Astrocyte (in vitro differentiated cells and primary cell): ENCODE data around the gene ORC4. TPM values are rescaled to one million over a fixed set of nuclear protein-coding genes. Genes with fewer than 3 reads are reported as not detected.
"Not testable (repeated sequence)": the region's sequence is repeated elsewhere in the genome, so short reads cannot be mapped to it uniquely, and the experiment has no call there.

ENCODE experiments used
- DNase-seq: peaks from one replicate; pipeline ENCODE4 v3.0.0-alpha.2; 2010; ENCODE audit warnings: low read depth
- FAIRE-seq: peaks from 2 replicates; lab custom pipeline; 2011; peaks lifted over from hg19 to GRCh38; lab: Jason Lieb, UNC
- H2AFZ ChIP-seq: 2 replicates; pipeline ENCODE4 v1.6.0; 2012; ENCODE audit warnings: low read depth, low read length, inconsistent platforms
- H3K27ac ChIP-seq: 2 replicates; pipeline ENCODE4 v1.5.1; 2011; ENCODE audit warnings: low read depth, low read length, inconsistent platforms
- H3K27me3 ChIP-seq: 2 replicates; pipeline ENCODE4 v1.6.0; 2011; ENCODE audit warnings: low read length, inconsistent platforms; ENCODE audit not compliant: insufficient read depth
- H3K36me3 ChIP-seq: 2 replicates; pipeline ENCODE4 v1.5.1; 2011; ENCODE audit warnings: low read length, inconsistent platforms; ENCODE audit not compliant: insufficient read depth
- H3K4me1 ChIP-seq: 2 replicates; pipeline ENCODE4 v1.5.1; 2011; ENCODE audit warnings: low read length, inconsistent platforms; ENCODE audit not compliant: insufficient read depth
- H3K4me2 ChIP-seq: 2 replicates; pipeline ENCODE4 v1.6.0; 2012; ENCODE audit warnings: low read length, inconsistent platforms
- H3K4me3 ChIP-seq: 2 replicates; pipeline ENCODE4 v1.5.1; 2011; ENCODE audit warnings: low read depth, mild to moderate bottlenecking, low read length, inconsistent platforms; ENCODE audit not compliant: insufficient read depth
- H3K79me2 ChIP-seq: 2 replicates; pipeline ENCODE4 v1.6.0; 2012; ENCODE audit warnings: mild to moderate bottlenecking, low read length, inconsistent platforms; ENCODE audit not compliant: insufficient read depth
- H3K9ac ChIP-seq: 2 replicates; pipeline ENCODE4 v1.6.0; 2012; ENCODE audit warnings: mild to moderate bottlenecking, low read length, inconsistent platforms
- H3K9me3 ChIP-seq: 2 replicates; pipeline ENCODE4 v1.5.1; 2012; ENCODE audit warnings: low read depth, mild to moderate bottlenecking, low read length, inconsistent platforms; ENCODE audit not compliant: insufficient read depth
- H4K20me1 ChIP-seq: 2 replicates; pipeline ENCODE4 v1.6.0; 2012; ENCODE audit warnings: low read length, inconsistent platforms; ENCODE audit not compliant: insufficient read depth
- H3K27ac Mint-ChIP-seq: one replicate; pipeline ENCODE4 v1.8.0; 2021; ENCODE audit warnings: mild to moderate bottlenecking, mixed read lengths; ENCODE audit not compliant: unreplicated experiment
- H3K27me3 Mint-ChIP-seq: one replicate; pipeline ENCODE4 v1.8.0; 2021; ENCODE audit warnings: low read depth, mixed read lengths; ENCODE audit not compliant: unreplicated experiment
- H3K36me3 Mint-ChIP-seq: one replicate; pipeline ENCODE4 v1.8.0; 2021; ENCODE audit warnings: low read depth, mixed read lengths; ENCODE audit not compliant: unreplicated experiment
- H3K4me1 Mint-ChIP-seq: one replicate; pipeline ENCODE4 v1.8.0; 2021; ENCODE audit warnings: low read depth, mixed read lengths; ENCODE audit not compliant: unreplicated experiment
- H3K4me3 Mint-ChIP-seq: one replicate; pipeline ENCODE4 v1.8.0; 2021; ENCODE audit warnings: mild to moderate bottlenecking, moderate library complexity, mixed read lengths; ENCODE audit not compliant: unreplicated experiment
- H3K9me3 Mint-ChIP-seq: one replicate; pipeline ENCODE4 v1.8.0; 2021; ENCODE audit warnings: mild to moderate bottlenecking, mixed read lengths; ENCODE audit not compliant: unreplicated experiment
- CTCF ChIP-seq: IDR thresholded peaks from 2 replicates; pipeline ENCODE4 v1.5.1; 2011; ENCODE audit warnings: low read depth, mild to moderate bottlenecking, inconsistent platforms, low read length, moderate library complexity; ENCODE audit not compliant: insufficient read depth
- EZH2 ChIP-seq: IDR thresholded peaks from 2 replicates; pipeline ENCODE4 v1.6.1; 2012; ENCODE audit warnings: mild to moderate bottlenecking, low read length, inconsistent platforms; ENCODE audit not compliant: insufficient read depth
- total RNA-seq: library from RNA; stranded (reverse); gene quantifications from 2 replicates; pipeline ENCODE4 v1.2.1, GENCODE V29; 2021

Gene ORC4
- total RNA-seq, 1 donor from 2014 or later = 43.8 TPM

- no peak for DNase-seq
- Histone ChIP-seq H3K27me3 (no peaks in the 10 kb centered on the region), H3K27ac (no peak overlapping the region), H3K9me3 (no peaks in the 10 kb centered on the region), H3K4me1 (no peaks in the 10 kb centered on the region), H3K79me2 (peaks cover 98% of the 10 kb centered on the region), H3K9ac (no peak overlapping the region), H2AFZ (no peak overlapping the region), H4K20me1 (peaks cover 43% of the 10 kb centered on the region), H3K4me3 (no peak overlapping the region), H3K36me3 (no peaks in the 10 kb centered on the region), H3K4me2 (no peak overlapping the region)
- Mint-ChIP-seq H3K27me3 (no peaks in the 10 kb centered on the region), H3K36me3 (no peaks in the 10 kb centered on the region), H3K27ac (no peak overlapping the region), H3K9me3 (no peaks in the 10 kb centered on the region), H3K4me3 (no peak overlapping the region), H3K4me1 (peaks cover 10% of the 10 kb centered on the region)
- FAIRE-seq = no peak
- TF ChIP-seq CTCF (no peak), EZH2 (no peak)
Observed at GRCh38 chr2:148013876-148014275, 6.7 kb downstream of the ORC4 start.

GRCh38 chr2:148008411-148008810, 12.1 kb downstream of the ORC4 start:
- DNase-seq, H3K36me3 ChIP-seq, H3K9me3 ChIP-seq, H3K4me3 Mint-ChIP-seq, H3K27me3 ChIP-seq, FAIRE-seq, H3K4me2 ChIP-seq, H3K27me3 Mint-ChIP-seq, H2AFZ ChIP-seq, H3K4me1 ChIP-seq, H3K36me3 Mint-ChIP-seq, H3K4me1 Mint-ChIP-seq, H3K27ac ChIP-seq, H3K27ac Mint-ChIP-seq, H3K9me3 Mint-ChIP-seq, H3K9ac ChIP-seq, H3K4me3 ChIP-seq: not testable (repeated sequence)
- peaks cover 94% of the 10 kb centered on the region for H3K79me2 ChIP-seq
- H4K20me1 ChIP-seq = peaks cover 52% of the 10 kb centered on the region

- Mint-ChIP-seq H3K9me3 (peaks cover 3% of the 10 kb centered on the region), H3K4me1 (peaks cover 2% of the 10 kb centered on the region), H3K36me3 (peaks cover 3% of the 10 kb centered on the region), H3K27me3 (no peaks in the 10 kb centered on the region), H3K4me3 (no peak overlapping the region), H3K27ac (no peak overlapping the region)
- H3K27ac ChIP-seq = no peak overlapping the region
- H3K9me3 ChIP-seq = no peaks in the 10 kb centered on the region
- no peak for TF ChIP-seq EZH2
- no peak for TF ChIP-seq CTCF
- no peaks in the 10 kb centered on the region for H3K36me3 ChIP-seq
- no peak overlapping the region for H3K4me3 ChIP-seq
- H4K20me1 ChIP-seq = peaks cover 46% of the 10 kb centered on the region
- no peak for DNase-seq
- H3K9ac ChIP-seq = no peak overlapping the region
- no peak overlapping the region for H3K4me2 ChIP-seq
- no peak overlapping the region for H2AFZ ChIP-seq
- H3K27me3 ChIP-seq = no peaks in the 10 kb centered on the region
- H3K4me1 ChIP-seq = no peaks in the 10 kb centered on the region
- H3K79me2 ChIP-seq = peaks cover 88% of the 10 kb centered on the region
- no peak for FAIRE-seq
Observed at GRCh38 chr2:148007219-148007900, 13.2 kb downstream of the ORC4 start.
